ENCODE data around the gene NTMT1.
A peak's percentile ranks its signal among the peaks of the same experiment; 100 is the strongest.
"Not testable (repeated sequence)": the region's sequence is repeated elsewhere in the genome, so short reads cannot be mapped to it uniquely, and the experiment has no call there.

Gene NTMT1

GRCh38 chr9:129626079-129626624 is at the start of gene NTMT1:
TSS of gene NTMT1 (plus strand) at chr9:129626163. CDS start at chr9:129632704, 6,541 bp downstream.
- DNase-seq: peak; percentile 5

- DNase-seq: no peak
These were observed 49.1 kb upstream of the NTMT1 start for GRCh38 chr9:129576546-129577543.

GRCh38 chr9:129579294-129579693 is 46.7 kb upstream of the NTMT1 start:
- no peak for DNase-seq

- no peak for DNase-seq
These were observed 45.6 kb upstream of the NTMT1 start for GRCh38 chr9:129580211-129580915.

GRCh38 chr9:129581505-129582189 is 44.3 kb upstream of the NTMT1 start:
- no peak for DNase-seq

GRCh38 chr9:129582855-129583254 is 43.1 kb upstream of the NTMT1 start:
- no peak for DNase-seq

- no peak for DNase-seq
These were observed 42.5 kb upstream of the NTMT1 start for GRCh38 chr9:129583308-129584038.

GRCh38 chr9:129584136-129584535 is 41.8 kb upstream of the NTMT1 start:
- DNase-seq: no peak

- DNase-seq: no peak
These were observed 40.6 kb upstream of the NTMT1 start for GRCh38 chr9:129585352-129585751.

GRCh38 chr9:129586245-129586644 is 39.7 kb upstream of the NTMT1 start:
- no peak for DNase-seq

- no peak for DNase-seq
These were observed 39.3 kb upstream of the NTMT1 start for GRCh38 chr9:129586685-129587084.

GRCh38 chr9:129587487-129588262 is 38.3 kb upstream of the NTMT1 start:
- DNase-seq: no peak

- DNase-seq: no peak
These were observed 35.5 kb upstream of the NTMT1 start for GRCh38 chr9:129590466-129590865.

- DNase-seq: no peak
These were observed 34.0 kb upstream of the NTMT1 start for GRCh38 chr9:129591916-129592315.

- not testable (repeated sequence) for DNase-seq
These were observed 33.2 kb upstream of the NTMT1 start for GRCh38 chr9:129592790-129593189.

GRCh38 chr9:129594632-129595031 is 31.3 kb upstream of the NTMT1 start:
- no peak for DNase-seq

GRCh38 chr9:129595311-129595741 is 30.6 kb upstream of the NTMT1 start:
- no peak for DNase-seq

GRCh38 chr9:129595903-129596540 is 29.9 kb upstream of the NTMT1 start:
- no peak for DNase-seq

- no peak for DNase-seq
These were observed 29.2 kb upstream of the NTMT1 start for GRCh38 chr9:129596541-129597331.
